HG03139 (cell line): ENCODE data around the gene OPA3.

ENCODE experiments used
- ATAC-seq: cut with Tn5 transposase; IDR thresholded peaks from one replicate; pipeline ENCODE4 v1.9.1; 2021; ENCODE audit not compliant: unreplicated experiment

Gene OPA3

DNA sequence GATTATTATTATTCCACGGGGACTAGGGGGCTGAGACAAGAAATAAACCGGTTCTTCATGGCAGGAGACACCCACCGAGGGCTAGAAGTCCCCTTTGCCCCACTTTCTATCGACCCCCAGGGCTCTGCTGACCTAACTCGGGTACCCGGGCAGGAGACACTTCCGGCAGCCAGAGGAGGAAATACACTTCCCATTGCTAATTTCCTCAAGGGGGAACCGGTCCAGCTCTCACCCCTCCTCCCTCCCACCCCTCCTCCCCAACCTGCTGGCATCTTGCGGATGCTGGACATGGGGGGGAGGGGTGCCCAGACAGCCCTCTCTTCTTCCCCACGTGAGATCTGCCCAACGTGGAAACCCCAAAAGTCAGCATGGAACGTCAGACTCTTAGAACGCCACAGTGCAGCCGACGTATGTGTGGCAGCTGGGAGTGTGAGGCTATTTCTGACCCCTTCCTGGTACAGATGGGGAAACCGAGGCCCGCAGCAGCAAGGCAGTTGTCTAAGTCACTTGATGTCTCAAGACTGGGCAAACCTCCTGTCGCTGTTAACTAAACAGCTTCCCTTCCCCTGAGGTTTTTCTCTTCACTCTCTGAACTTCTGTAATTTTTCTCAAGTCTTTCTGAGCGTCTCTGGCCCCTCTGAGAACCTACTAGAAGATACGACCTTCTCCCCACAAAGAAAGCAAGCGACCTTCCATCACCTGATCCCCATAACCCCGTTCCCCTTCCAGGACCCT lies 13.8 kb upstream of the OPA3 start:
- no peak for ATAC-seq

DNA sequence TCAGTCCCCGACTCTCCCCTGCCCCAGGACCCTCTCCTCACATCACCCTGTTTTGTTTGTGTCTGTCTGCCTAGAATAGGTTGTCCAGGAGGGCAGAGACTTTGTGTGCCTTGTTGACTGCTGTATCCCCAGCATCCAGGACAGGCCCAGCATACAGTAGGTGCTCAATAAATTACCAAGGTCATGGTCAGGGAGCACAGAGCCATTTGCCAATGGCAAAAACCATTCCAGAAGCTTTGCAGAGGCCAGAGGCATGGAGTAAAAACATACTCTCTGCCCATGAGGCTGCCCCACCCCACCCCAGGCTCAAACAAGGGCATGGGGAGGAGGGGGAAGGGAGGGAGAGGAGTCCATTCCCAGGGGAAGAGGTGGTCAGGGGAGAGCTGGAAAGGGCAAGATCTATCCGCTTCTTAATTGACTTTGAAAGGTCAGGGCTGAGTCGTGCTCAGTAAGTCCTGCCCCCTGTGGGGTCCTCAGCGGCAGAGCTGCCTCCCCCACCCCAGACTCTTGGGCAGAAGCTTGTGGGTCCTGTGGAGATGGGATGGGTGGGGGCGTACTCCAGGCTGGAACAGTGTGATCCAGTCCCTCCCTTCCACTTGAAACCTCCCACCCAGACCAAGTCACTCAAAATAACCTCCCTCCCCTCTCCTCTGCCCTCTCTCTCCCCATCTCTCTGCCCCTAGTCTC lies 13.0 kb upstream of the OPA3 start:
- ATAC-seq: no peak

GRCh38 chr19:45595814-45596213 lies 11.2 kb upstream of the OPA3 start:
- ATAC-seq: no peak

GRCh38 chr19:45593520-45593919 lies 8.9 kb upstream of the OPA3 start:
- ATAC-seq: no peak

- no peak for ATAC-seq
Measured at GRCh38 chr19:45592366-45592765, 7.8 kb upstream of the OPA3 start.

DNA sequence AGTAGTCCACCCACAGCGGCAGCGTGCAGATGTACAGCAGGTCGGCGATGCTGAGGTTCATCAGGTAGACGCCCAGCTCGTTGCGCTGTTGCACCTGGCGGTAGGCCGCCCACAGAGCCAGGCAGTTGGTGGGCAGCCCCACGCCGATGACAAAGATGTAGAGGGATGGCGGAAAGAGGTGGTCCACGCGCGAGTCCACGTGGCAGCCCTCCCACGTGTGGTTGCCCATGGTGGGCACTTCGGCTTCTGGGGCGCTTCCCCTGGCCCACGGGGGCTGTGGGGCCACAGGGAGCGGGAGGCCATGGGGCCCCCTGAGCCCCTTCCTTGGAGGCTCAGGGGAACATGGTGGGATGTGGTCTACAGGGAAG lies 7.0 kb upstream of the OPA3 start:
- ATAC-seq: no peak

DNA sequence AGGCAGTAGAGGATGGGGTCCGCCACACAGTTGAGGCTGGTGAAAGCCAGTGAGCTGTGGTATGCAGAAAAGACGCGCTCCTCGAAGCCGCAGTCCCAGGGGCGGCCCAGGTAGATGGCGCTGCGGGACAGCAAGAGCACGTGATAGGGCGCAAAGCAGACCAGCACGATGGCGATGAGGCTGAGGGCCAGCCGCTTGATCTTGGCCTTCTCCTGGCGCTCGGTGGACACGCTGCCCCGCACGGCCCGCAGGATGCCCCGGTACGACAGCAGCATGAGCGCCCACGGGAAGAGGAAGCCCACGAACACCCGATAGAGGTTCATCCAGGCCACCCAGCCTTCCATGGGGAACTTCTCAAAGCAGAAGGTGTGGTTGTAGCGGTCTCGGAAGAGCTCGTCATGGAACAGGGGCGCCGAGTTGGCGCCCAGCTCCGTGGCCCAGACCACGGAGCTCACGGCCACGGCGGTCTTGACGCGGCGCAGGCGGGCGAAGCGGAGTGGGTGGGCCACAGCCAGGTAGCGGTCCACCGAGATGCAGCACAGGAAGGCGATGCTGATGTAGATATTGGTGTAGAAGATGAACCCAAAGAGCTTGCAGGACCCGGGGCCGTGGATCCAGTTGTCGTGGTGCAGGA lies 6.5 kb upstream of the OPA3 start:
- no peak for ATAC-seq

DNA sequence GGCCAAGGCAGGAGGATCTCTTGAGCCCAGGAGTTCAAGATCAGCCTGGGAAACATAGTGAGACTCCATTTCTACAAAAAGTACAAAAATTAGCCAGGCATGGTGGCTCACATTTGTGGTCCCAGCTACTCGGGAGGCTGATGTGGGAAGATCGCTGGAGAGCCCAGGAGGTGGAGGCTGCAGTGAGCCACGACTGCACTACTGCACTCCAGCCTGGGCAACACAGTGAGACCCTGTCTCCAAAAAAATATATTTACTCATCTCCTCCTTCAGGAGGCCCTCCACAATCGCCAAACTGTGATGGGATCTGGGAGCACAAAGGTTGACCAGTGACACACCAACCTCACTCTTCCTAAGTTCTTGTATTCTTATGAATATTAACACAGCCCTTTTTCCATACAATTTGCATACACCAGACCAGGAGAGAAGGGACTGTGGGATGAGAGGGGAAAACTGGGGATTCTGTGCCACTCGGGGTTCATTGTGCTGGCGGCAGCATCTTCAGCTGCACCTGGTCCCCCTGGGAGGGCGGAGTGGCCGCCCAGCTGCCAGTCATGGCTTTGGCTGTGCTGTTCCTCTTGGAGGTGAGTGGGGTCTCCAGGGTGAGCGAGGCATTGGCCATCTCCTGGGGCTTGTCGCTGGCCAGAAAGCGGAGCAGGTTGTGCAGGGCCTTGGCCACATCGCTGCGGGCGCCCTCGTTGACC lies 5.8 kb upstream of the OPA3 start:
- no peak for ATAC-seq

DNA sequence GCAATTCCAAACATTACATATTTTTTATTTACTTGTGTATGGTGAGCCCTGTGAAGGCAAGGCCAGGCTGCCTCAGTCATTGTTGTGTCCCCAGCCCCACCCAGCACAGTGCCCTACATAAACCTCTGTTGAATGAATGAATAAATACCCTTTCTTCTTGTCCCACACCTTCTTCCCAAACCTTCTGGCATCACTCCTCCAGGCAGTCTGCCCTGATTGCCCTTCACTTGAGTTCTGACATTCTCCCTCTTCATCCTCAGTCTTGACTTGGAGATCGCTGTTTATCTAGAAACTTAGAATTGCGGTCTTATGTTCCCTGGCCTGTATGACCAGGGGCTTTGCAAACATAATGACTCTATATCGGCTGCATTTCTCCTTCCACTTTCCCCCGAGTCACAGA lies 5.2 kb upstream of the OPA3 start:
- no peak for ATAC-seq

DNA sequence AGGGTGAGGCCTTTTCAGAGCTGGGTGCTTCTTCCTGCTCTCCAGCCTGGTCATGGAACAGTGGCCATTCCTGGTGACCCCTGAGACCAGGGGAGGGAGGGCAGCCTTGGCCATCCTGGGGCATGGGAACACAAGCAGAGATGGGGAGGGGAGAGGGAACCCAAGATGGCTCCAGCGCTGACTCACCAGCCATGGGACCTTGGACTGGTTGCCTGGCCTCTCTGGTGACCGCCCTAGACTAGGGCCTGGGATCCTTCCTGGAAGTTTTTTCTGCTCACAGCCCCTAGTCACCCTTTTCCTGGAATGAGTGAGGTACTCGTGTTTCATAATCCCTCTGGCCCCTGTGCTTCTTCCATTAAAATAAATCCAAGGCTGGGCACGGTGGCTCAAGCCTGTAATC lies 3.3 kb upstream of the OPA3 start:
- no peak for ATAC-seq

DNA sequence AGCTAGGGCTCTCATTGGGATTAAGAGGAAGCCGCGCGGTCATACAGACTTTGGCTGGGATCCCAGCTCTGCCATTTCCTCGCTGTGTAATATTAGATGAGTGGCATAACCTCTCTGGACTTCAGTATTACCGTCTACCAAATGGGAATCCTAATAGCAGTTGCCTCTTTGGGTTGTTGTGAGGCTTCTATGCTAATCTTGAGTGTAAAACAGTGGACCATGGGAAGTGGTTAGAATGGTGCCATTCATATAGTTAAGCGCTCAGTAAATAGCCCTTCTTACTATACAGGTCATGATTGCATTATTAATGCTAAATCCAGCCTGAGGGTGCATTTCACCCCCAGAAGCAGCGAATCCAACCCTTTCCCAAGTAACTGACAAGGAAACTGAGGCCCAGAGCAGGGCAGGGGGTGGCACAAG lies 566 bp upstream of the OPA3 start:
- no peak for ATAC-seq

- ATAC-seq: no peak
Measured at GRCh38 chr19:45581576-45581975, 3.0 kb downstream of the OPA3 start.

DNA sequence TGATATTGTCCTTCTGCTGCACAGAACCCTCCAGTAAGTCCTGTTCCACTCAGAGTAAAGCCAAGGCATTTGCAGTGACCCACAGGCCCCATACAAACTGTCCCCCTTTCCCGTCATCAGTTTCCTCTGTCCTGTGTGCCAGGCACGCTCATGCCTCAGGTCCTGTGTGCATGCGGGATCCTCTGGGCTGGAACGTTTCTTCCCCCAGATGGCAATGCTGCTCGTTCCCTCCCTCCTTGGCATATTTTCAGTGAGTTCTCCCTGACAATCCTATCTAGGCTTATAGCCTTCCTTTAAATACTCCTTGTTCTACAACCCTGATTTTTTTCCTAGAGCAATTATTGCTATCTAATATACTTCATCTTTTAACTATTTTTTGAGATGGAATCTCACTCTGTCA lies 5.7 kb downstream of the OPA3 start:
- ATAC-seq: no peak

DNA sequence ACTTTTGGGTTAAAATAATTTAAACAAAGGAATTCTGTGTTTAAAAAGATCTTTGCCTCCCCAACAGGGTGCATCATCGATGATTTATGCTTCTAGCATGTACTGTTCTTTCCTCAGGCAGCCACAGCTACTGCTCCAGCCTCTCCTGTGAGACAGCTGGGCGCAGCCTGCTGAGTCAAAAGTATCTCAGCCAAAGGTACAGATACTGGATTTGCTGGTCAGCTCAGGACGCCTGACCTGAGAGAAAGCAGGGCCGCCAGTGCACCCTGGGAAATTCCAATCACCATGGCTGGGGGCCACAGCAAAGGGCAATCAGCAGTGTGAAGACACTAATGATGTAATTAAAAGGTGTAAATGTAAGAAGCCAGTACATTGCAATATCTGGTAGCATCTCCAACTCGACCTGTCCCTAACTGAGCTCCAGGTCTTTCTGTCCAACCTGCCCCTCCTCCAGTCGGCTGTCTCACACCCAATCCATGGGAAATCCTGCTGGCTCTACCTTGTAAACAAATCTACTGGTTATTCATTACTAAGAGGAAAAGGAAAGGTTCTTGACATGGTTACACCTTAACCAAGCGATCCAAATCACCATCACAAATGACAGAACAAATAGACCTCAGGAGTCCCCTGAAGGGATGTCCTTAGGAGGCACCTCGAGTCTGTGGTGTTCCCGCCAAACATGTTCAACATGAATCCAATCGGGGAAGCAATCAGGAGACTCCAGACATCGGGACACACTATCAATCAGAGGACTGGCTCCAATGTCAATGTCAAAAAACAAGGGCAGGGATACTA lies 7.3 kb downstream of the OPA3 start:
- ATAC-seq: no peak

DNA sequence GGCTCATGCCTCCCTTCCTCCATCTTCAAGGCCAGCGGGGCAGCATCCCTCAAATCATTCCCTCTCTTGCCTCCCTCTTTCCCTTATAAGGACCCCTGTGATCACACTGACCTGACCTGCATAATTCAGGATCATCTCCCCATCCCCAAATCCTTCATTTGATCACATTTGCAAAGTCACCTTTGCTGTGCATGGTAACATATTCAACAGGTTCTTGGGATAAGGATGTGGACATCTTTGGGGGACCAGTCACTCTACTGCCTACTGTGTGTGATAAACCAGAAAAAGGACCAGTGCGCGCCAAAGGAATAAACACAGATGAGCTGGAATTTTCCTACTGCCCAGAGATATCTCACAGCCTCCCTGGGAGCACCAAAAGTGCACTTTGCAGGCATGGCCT lies 7.9 kb downstream of the OPA3 start:
- ATAC-seq: no peak

DNA sequence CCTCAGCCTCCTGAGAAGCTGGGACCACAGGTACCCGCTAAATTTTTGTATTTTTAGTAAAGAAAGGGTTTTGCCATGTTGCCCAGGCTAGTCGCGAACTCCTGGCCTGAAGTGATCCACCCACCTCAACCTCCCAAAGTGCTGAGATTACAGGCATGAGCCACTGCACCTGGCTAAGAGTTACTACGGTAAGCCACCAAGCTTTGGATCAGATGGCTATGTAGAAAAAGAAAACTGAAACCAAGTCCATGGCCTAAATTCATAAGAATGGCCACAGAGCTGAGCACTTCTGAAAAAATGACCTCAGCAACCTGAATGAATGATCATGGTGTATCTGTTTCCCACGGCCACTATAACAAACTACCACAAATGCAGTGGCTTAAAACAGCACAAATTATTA lies 9.4 kb downstream of the OPA3 start:
- ATAC-seq: no peak

DNA sequence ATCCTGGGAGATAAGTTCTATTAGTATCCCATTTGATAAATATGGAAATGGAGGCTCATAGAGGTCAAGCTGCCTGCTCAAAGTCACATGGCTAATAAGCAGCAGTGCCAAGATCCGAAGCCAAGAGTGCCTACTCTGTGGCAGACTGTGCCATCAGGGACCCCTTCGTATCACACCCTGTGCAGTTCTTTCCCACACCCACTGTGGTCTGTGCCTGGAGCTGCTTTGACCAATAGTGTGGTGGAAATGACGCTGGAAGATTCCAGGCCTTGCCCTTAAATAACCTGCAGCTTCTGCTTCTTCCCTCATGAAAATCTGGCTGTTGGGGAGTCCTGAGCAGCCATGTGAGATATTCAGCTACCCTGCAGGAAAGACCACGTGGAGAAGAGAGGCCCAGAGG lies 10.1 kb downstream of the OPA3 start:
- no peak for ATAC-seq

DNA sequence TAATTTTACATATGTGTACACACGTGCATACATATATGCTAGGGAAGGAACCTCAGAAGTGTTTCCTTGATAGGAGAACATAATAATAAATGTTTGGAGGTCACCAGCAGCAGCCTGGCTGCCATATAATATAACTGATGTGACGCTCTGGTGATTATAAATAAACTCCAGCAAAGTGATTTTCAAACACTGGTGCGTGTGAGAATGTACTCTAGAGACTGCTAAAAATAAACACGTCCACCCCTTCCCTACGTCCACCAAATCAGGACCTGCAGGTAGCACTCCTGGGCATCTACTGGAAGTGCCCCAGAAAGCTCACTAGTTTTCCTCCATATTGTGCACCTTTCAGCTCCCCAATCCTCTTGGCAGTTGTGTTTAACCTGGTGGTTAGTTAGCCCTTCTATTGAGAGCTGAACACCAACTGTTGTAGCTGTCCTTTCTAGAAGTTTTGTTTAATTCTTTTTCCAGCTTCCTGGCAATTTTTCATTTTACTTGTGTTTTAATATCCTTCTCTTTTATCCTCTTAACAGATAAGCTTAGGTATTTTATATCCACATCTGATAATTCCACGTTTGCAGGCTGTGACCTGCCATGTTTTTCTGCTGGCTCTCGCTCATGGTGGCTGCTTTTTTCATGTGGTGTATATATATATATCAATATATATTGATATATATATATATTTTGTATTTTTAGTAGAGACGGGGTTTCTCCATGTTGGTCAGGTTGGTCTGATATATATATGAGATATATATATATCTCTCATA lies 13.0 kb downstream of the OPA3 start:
- no peak for ATAC-seq

DNA sequence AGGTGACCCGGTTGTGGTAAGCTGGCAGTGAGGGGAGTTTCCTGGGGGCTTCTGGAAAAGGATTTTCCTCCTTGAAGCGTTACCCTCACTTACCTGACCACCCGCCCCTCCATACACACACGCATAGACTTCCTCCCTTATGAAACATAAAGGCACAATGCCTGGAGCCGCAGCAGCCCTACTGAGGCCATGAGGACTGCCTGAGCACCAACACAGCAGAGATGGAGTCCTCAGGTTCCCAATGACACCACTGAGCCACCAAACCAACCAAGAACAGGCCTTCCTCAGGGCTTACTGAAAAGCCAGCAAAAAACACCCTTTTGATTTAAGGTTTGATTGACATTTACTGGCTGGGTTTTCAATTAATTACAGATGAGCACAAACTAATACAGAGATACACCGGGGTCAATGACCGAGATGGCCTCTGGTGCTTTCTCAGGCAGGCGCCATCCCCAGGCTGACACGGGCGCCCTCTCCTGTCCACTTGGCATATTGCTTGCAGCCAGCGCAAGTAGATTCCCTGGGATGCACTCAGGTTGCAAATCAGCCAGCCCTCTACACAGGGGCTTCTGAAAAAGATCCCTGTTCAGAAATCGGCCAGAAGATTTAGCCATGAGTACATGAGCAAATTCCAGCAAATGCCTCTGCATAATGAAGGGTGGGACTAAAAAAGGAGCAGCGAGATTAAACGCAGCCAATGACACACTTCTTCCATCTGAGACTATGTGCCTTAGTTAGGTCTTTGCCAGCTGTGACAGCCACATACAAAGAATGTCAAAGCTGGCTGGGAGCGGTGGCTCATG lies 14.8 kb downstream of the OPA3 start:
- no peak for ATAC-seq
